ENCODE data around the gene SHISAL1.

The SHISAL1 gene

GRCh38 chr22:44312766-44313165 is at the start of gene SHISAL1:
Gene SHISAL1, minus strand, starts transcription at chr22:44312951. Its CDS starts 12,006 bp downstream, at chr22:44300945.
- DNase-seq = no peak

GRCh38 chr22:44361391-44362126 is 48.8 kb upstream of the SHISAL1 start:
- no peak for DNase-seq

- DNase-seq = no peak
These were observed 48.1 kb upstream of the SHISAL1 start for GRCh38 chr22:44360668-44361381.

DNA sequence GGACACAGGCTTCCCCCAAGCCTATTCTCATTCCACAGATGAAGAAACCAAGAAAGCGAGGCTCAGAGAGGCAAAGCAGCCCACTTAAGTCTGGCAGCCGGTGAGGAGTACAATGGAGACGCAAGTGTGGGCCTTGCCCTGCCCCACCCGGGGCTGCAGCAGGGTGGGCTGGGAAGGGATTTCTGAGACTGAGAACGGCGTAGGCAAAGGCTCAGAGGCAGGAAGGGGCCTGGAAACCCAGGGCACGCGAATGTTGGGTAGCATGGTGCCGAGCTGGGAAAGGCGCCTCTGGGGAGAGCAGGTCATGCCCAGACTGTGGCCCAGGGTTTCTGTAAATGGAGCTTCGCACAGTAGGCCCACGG is 47.5 kb upstream of the SHISAL1 start:
- DNase-seq = no peak

DNA sequence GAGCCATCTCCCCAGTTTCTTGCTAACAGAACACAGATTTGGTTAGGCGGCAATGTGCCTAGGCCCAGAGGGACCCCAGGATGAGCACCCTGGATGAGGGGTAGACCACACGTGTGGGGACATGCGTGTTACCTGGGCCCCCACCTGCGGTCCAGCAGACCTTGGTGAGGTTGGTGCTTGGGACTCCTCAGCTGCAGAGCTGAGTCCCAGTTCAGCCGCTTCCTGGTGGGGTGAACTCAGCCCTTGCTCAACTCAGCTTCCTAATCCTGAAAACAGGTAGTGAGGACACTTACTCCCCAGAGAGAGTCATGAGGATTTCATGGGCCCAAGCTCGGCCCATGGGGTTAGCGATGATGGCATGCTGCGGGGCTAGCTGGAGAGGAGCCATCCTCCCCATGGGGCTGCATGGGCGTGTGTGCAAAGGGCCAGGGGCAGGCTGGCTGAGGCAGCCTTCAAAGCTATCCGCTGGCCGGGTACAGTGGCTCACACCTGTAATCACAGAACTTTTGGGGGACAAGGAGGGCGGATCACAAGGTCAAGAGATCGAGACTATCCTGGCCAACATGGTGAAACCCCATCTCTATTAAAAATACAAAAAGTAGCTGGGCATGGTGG is 46.9 kb upstream of the SHISAL1 start:
- DNase-seq = no peak

DNA sequence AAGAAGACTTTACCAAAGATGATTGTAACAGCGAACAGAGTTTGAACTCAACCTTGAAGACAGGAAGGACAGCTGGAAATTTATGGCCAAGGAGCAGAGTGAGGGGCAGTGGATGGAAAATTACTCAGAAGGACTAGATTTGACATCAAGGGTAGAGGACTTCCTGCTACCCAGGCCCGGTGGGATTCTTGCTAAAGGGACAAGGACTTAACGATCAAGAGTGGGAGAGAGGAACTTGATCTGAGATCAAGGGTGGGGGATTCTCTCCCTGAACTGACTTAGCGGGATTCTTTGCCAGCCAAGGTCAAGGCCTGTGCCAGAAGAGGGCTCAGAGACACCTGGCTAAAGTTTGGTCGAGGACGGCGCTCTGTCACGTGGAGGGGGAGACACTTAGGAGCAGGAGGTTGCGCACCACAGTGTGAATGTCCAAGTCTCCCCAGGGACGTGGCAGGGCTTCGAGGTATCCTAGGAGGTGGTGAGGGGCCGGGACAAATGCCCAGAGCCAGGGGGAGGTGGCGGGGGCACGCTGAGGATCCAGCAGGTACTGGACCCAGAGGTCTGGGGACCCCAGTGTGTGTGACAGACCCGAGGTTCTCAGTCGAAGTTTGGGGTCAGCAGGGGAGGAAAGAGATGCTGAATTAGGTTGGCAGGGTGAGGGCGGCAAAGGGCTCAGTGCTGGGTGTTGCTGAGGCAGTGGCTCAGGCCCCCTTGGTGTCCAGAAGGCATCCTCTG is 46.1 kb upstream of the SHISAL1 start:
- DNase-seq = no peak

GRCh38 chr22:44357966-44358465 is 45.3 kb upstream of the SHISAL1 start:
- DNase-seq = no peak

GRCh38 chr22:44357296-44357965 is 44.7 kb upstream of the SHISAL1 start:
- no peak for DNase-seq

GRCh38 chr22:44355716-44356070 is 42.9 kb upstream of the SHISAL1 start:
- DNase-seq = no peak

DNA sequence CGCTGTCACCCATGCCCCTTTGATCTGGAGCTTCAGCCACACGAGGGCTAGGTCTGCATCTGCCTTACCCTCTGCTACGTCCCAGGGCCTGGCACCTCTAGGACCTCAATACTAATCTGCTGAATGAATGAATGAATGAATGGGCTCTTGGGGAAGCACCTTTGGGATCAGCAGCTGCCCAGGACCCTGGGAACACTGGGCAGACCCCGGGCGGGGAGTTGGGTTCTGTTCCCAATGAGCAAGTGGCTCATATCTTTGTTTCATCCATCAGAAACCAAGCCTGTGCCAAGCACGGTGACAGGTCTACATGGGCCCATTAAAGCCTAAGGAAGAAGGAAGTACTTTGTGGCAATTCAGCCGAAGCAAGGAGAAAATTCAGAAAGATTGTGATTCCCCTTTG is 41.5 kb upstream of the SHISAL1 start:
- no peak for DNase-seq

DNA sequence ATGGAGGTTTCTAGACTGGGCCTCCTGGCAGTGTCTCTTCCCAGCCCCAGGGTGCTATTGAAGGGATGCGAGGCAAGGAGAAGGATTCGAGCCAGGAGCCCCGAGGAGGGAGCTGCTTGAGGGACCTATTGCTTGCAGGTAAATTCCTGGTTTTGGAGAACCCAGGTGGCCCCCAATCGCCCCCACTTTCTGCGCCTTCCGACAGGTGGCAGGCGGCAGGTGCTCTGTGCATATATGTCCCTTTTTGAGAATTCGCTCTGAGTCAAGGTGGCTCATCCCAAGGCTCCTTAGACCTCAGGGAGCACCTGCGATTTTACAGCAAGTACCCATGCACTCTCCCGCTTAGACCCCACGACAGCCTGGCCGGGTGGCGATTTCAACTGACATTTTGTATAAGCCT is 40.3 kb upstream of the SHISAL1 start:
- DNase-seq = no peak

- no peak for DNase-seq
These were observed 39.8 kb upstream of the SHISAL1 start for GRCh38 chr22:44352378-44353035.

- DNase-seq = no peak
These were observed 39.1 kb upstream of the SHISAL1 start for GRCh38 chr22:44351685-44352377.

GRCh38 chr22:44351037-44351436 is 38.3 kb upstream of the SHISAL1 start:
- no peak for DNase-seq

GRCh38 chr22:44349594-44349993 is 36.8 kb upstream of the SHISAL1 start:
- no peak for DNase-seq

DNA sequence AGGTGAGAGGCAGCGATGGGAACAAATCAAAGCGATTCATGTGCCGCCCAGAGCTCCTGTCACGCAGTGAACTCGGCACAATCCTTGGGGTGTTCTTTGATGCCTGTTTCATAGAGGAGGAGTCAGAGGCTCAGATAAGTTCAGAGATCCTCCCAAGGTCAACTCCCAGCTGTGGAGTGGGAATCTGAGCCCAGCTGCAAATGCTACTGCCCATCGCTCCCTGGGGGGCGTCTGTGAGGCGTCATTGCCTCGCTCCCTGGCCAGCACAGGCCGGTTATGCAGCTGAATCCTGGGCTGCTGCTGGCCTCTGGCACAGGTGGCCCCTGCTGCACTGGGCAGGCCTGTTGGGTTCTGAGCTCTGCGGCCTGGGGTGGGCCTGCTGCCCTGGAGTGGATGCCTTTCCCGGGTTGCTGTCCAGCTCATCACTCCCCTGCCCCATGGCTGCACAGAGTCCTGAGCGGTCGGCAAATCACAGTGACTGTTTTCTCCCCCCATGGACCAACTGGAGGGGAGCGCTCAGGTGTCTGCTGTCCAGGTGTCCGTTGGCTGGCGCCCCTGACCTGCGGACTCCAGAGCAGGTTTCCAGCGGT is 36.3 kb upstream of the SHISAL1 start:
- no peak for DNase-seq

GRCh38 chr22:44347549-44347948 is 34.8 kb upstream of the SHISAL1 start:
- no peak for DNase-seq

DNA sequence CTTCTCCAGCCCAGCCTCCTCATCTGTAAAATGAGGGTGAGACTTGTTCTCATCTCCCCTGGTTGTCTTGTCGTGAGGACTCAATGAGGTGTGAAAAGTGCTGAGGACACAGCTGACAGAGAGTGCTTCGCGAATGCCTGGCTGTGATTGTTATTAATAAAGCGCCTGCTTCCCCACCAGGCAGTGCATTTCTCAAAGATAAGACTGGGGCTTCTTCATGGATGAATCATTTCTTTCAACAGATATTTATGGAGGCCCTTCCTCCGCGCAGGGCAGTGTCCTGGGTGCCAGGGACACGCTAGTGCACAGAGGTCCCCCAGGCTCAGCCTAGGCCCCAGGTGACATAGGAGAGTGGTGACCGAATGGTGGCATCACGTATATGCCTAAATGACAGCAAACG is 34.3 kb upstream of the SHISAL1 start:
- DNase-seq = no peak

- DNase-seq = no peak
These were observed 33.1 kb upstream of the SHISAL1 start for GRCh38 chr22:44345872-44346271.

DNA sequence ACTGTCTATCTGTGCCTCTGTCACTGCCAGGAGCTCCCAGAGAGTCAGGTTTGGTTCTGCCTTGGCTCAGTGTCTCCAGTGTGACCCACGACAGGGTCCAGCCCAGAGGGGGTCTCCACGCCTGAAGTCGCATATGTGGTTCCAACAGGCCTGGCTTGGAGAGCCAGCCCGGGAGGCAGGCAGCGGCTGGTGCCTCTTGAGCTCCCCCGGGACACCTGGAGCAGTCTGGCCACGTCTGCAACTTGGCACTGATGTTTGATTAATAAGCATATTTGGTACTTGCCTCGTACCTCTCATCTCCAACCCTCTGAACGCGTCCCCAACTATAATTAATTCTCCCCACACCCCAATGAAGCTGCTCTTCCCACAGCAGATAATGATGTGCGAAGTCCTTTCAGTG is 31.7 kb upstream of the SHISAL1 start:
- no peak for DNase-seq

GRCh38 chr22:44342347-44342956 is 29.7 kb upstream of the SHISAL1 start:
- DNase-seq = no peak
